ENCODE results near the gene KRTAP10-3. TPM values are rescaled to one million over a fixed set of nuclear protein-coding genes. Genes with fewer than 3 reads are reported as not detected.

The KRTAP10-3 gene
- total RNA-seq, 4 donors from 2014 or later, result not detected

GRCh38 chr21:44540741-44541288, 17.8 kb downstream of the KRTAP10-3 start:
- no peak for TF ChIP-seq CTCF (IDR thresholded peaks at IDR 0.05)
- TF ChIP-seq POLR2A (IDR thresholded peaks at IDR 0.05), result no peak
- H3K4me3 ChIP-seq, result no peak overlapping the region

GRCh38 chr21:44539991-44540666, 18.5 kb downstream of the KRTAP10-3 start, which contains the start of gene KRTAP10-1:
KRTAP10-1 (minus strand) TSS chr21:44540195; CDS start chr21:44540150, 45 bp downstream.
- peak in 1 of 3 donors; percentile 12 for DNase-seq
- H3K27ac ChIP-seq, result no peak within 1 kb of the TSS
- TF ChIP-seq POLR2A (IDR thresholded peaks at IDR 0.05), result no peak
- no peak for TF ChIP-seq CTCF (IDR thresholded peaks at IDR 0.05)
- H3K4me1 ChIP-seq, result no peaks in the 10 kb centered on the region
- H3K4me3 ChIP-seq, result no peak within 1 kb of the TSS
- H3K9me3 ChIP-seq, result peaks cover 0 to 9% (median 2%) of the 10 kb centered on the region in 4 donors
- no peaks in the 10 kb centered on the region for H3K27me3 ChIP-seq
- H3K36me3 ChIP-seq, result no peaks in the 10 kb centered on the region

More at GRCh38 chr21:44540741-44541288, 17.8 kb downstream of the KRTAP10-3 start:
- no peaks in the 10 kb centered on the region for H3K27me3 ChIP-seq
- DNase-seq, result peak in 1 of 3 donors; percentile 13
- H3K36me3 ChIP-seq, result no peaks in the 10 kb centered on the region
- peaks cover 0 to 9% (median 2%) of the 10 kb centered on the region in 4 donors for H3K9me3 ChIP-seq
- no peak overlapping the region for H3K27ac ChIP-seq
- no peaks in the 10 kb centered on the region for H3K4me1 ChIP-seq

- Histone ChIP-seq H3K4me3 (no peak overlapping the region), H3K27me3 (no peaks in the 10 kb centered on the region), H3K4me1 (no peaks in the 10 kb centered on the region), H3K36me3 (no peaks in the 10 kb centered on the region), H3K27ac (no peak overlapping the region), H3K9me3 (peaks cover 0 to 9% (median 2%) of the 10 kb centered on the region in 4 donors)
- DNase-seq, result peak in 1 of 3 donors; percentile 6
- no peak for TF ChIP-seq POLR2A (IDR thresholded peaks at IDR 0.05)
- no peak for TF ChIP-seq CTCF (IDR thresholded peaks at IDR 0.05)
Observed at GRCh38 chr21:44539046-44539445, 19.5 kb downstream of the KRTAP10-3 start.

- peaks cover 0 to 6% (median 2%) of the 10 kb centered on the region in 4 donors for H3K9me3 ChIP-seq
- peak in 1 of 3 donors; percentile 11 for DNase-seq
Observed at GRCh38 chr21:44537930-44538911, 20.4 kb downstream of the KRTAP10-3 start.

More at GRCh38 chr21:44537930-44538911, 20.4 kb downstream of the KRTAP10-3 start:
- Histone ChIP-seq H3K36me3 (no peaks in the 10 kb centered on the region), H3K4me1 (no peaks in the 10 kb centered on the region), H3K27ac (no peak overlapping the region), H3K27me3 (no peaks in the 10 kb centered on the region), H3K4me3 (no peak overlapping the region)
- TF ChIP-seq POLR2A (IDR thresholded peaks at IDR 0.05), result no peak
- TF ChIP-seq CTCF (IDR thresholded peaks at IDR 0.05), result no peak
